A549 (cell line): ENCODE measurements around the gene PRR7.

Source experiments
- BCL3 ChIP-seq: fragments of >200 bp; sonication (Bioruptor Twin); formaldehyde crosslinking; IDR thresholded peaks from 3 replicates; pipeline ENCODE4 v1.6.1; 2016
- CTCF ChIP-seq: fragments of >200 bp; sonication (Bioruptor Twin); formaldehyde crosslinking; IDR thresholded peaks from 3 replicates; pipeline ENCODE4 v1.5.1; 2016
- POLR2A ChIP-seq: IDR thresholded peaks from 2 replicates; pipeline ENCODE4 v1.6.1; 2012; ENCODE audit warnings: mild to moderate bottlenecking, low read length

- TF ChIP-seq CTCF (peak; percentile 68), BCL3 (no peak), POLR2A (peak; percentile 48)
Measured at GRCh38 chr5:177402271-177403043, 44.2 kb upstream of the PRR7 start.
